ENCODE results near the gene BRINP1. TPM values are rescaled to one million over a fixed set of nuclear protein-coding genes. Genes with fewer than 3 reads are reported as not detected.

Gene BRINP1
- total and polyA plus RNA-seq, 2 of the 8 experiments (the other 6 are each of a cell fraction or from before 2014, with no cell fraction given): 19.5 to 20.5 TPM

DNA sequence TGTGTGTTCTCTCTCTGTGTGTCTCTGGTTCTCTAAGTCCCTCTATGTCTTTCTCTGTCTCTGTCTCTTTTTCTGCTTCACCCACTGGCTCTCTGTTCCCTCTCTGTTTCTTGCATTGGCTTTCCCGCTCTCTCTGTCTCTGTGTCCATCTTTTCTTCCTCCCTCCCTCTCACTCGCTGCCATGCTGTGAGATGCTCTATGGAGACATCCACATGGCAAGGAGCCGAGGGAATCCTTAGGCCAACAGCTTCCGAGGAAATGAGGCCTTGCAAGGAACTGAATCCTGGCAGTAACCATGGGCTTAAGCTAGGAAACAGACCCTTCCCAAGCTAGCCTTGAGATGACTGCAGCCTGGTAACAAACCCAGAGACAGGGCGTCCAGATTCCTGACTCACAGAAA lies 117.3 kb downstream of the BRINP1 start (continued):
- no peak for TF ChIP-seq CHD7 (IDR thresholded peaks at IDR 0.05; ENCODE audit: insufficient replicate concordance, low read length)
- TF ChIP-seq SIRT6 (IDR thresholded peaks at IDR 0.05; ENCODE audit: low read length): no peak
- TF ChIP-seq JUN (IDR thresholded peaks at IDR 0.05; ENCODE audit: low read depth, low read length): no peak
- TF ChIP-seq KDM1A (IDR thresholded peaks at IDR 0.05; ENCODE audit: borderline replicate concordance, low read length): no peak
- TF ChIP-seq SP1 (IDR thresholded peaks at IDR 0.05; ENCODE audit: low read depth, low read length): no peak
- no peak for TF ChIP-seq TAF1 (IDR thresholded peaks at IDR 0.05; ENCODE audit: low read depth, low read length)
- TF ChIP-seq CHD2 (IDR thresholded peaks at IDR 0.05; ENCODE audit: low read length): no peak
- TF ChIP-seq CBX8 (IDR thresholded peaks at IDR 0.05; ENCODE audit: borderline replicate concordance, low read depth, low read length): no peak
- no peak for TF ChIP-seq KDM4A (IDR thresholded peaks at IDR 0.05; ENCODE audit: low read depth, low read length, severe bottlenecking)
- TF ChIP-seq JUND (IDR thresholded peaks at IDR 0.05; ENCODE audit: low read length): no peak
- TF ChIP-seq SUZ12 (IDR thresholded peaks at IDR 0.05; ENCODE audit: low read length): no peak
- TF ChIP-seq ASH2L (IDR thresholded peaks at IDR 0.05; ENCODE audit: low read length): no peak
- no peak for TF ChIP-seq EZH2 (IDR thresholded peaks at IDR 0.05; ENCODE audit: low read depth, low read length, severe bottlenecking)
